Type B pancreatic cell (in vitro differentiated cells): ENCODE data around the gene CCNYL1. TPM values are rescaled to one million over a fixed set of nuclear protein-coding genes. Genes with fewer than 3 reads are reported as not detected.

Experiments
- DNase-seq: peaks from one replicate; pipeline ENCODE4 v3.0.0; 2021; ENCODE audit warnings: mixed read lengths; ENCODE audit not compliant: unreplicated experiment; ENCODE audit errors: extremely low spot score
- H3K27ac Mint-ChIP-seq: 2 replicates; pipeline ENCODE4 v1.8.0; 2021; ENCODE audit warnings: mild to moderate bottlenecking, mixed read lengths
- H3K27me3 Mint-ChIP-seq: 2 replicates; pipeline ENCODE4 v1.8.0; 2021; ENCODE audit warnings: mixed read lengths
- H3K36me3 Mint-ChIP-seq: 2 replicates; pipeline ENCODE4 v1.8.0; 2021; ENCODE audit warnings: mixed read lengths
- H3K4me1 Mint-ChIP-seq: one replicate; pipeline ENCODE4 v1.8.0; 2021; ENCODE audit warnings: mixed read lengths; ENCODE audit not compliant: unreplicated experiment
- H3K4me3 Mint-ChIP-seq: 2 replicates; pipeline ENCODE4 v1.8.0; 2021; ENCODE audit warnings: mild to moderate bottlenecking, mixed read lengths
- H3K9me3 Mint-ChIP-seq: 2 replicates; pipeline ENCODE4 v1.8.0; 2021; ENCODE audit warnings: mixed read lengths
- CTCF ChIP-seq: fragments of 200-600 bp; sonication (generic); conservative IDR thresholded peaks from 2 replicates; pipeline ENCODE4 v1.5.0; 2021; ENCODE audit warnings: antibody characterized with exemption, mild to moderate bottlenecking
- total RNA-seq: library from RNA; stranded (reverse); gene quantifications from 2 replicates; pipeline ENCODE4 v1.2.1, GENCODE V29; 2021; ENCODE audit warnings: low replicate concordance

Gene CCNYL1
- total RNA-seq, 1 donor from 2014 or later, result 20.8 TPM

- no peak overlapping the region for H3K4me3 Mint-ChIP-seq
- H3K9me3 Mint-ChIP-seq, result no peaks in the 10 kb centered on the region
- no peaks in the 10 kb centered on the region for H3K27me3 Mint-ChIP-seq
- no peaks in the 10 kb centered on the region for H3K4me1 Mint-ChIP-seq
- TF ChIP-seq CTCF, result no peak
- no peak overlapping the region for H3K27ac Mint-ChIP-seq
- H3K36me3 Mint-ChIP-seq, result no peaks in the 10 kb centered on the region
- DNase-seq, result no peak
Observed at GRCh38 chr2:207698301-207698700, 13.1 kb upstream of the CCNYL1 start.

- no peak for TF ChIP-seq CTCF
- no peaks in the 10 kb centered on the region for H3K27me3 Mint-ChIP-seq
- no peak for DNase-seq
- no peaks in the 10 kb centered on the region for H3K36me3 Mint-ChIP-seq
- no peaks in the 10 kb centered on the region for H3K9me3 Mint-ChIP-seq
- H3K27ac Mint-ChIP-seq, result peak overlapping the region; percentile 86
- no peaks in the 10 kb centered on the region for H3K4me1 Mint-ChIP-seq
- no peak overlapping the region for H3K4me3 Mint-ChIP-seq
Observed at GRCh38 chr2:207704078-207704477, 7.4 kb upstream of the CCNYL1 start.

GRCh38 chr2:207704671-207705070, 6.8 kb upstream of the CCNYL1 start:
- no peak for DNase-seq
- H3K27ac Mint-ChIP-seq, result peak overlapping the region; percentile 86
- no peaks in the 10 kb centered on the region for H3K36me3 Mint-ChIP-seq
- no peaks in the 10 kb centered on the region for H3K4me1 Mint-ChIP-seq
- TF ChIP-seq CTCF, result no peak
- H3K4me3 Mint-ChIP-seq, result no peak overlapping the region
- no peaks in the 10 kb centered on the region for H3K27me3 Mint-ChIP-seq
- no peaks in the 10 kb centered on the region for H3K9me3 Mint-ChIP-seq

- no peak for DNase-seq
- H3K27ac Mint-ChIP-seq, result peak overlapping the region; percentile 41
- TF ChIP-seq CTCF, result no peak
- H3K4me3 Mint-ChIP-seq, result peak overlapping the region; percentile 19
- H3K36me3 Mint-ChIP-seq, result no peaks in the 10 kb centered on the region
- H3K4me1 Mint-ChIP-seq, result peaks cover 5% of the 10 kb centered on the region
- H3K9me3 Mint-ChIP-seq, result no peaks in the 10 kb centered on the region
- H3K27me3 Mint-ChIP-seq, result no peaks in the 10 kb centered on the region
Observed at GRCh38 chr2:207706936-207707860, 4.2 kb upstream of the CCNYL1 start.

- peaks cover 14% of the 10 kb centered on the region for H3K4me1 Mint-ChIP-seq
- H3K4me3 Mint-ChIP-seq, result peak overlapping the region; percentile 96
- H3K36me3 Mint-ChIP-seq, result peaks cover 12% of the 10 kb centered on the region
- no peaks in the 10 kb centered on the region for H3K9me3 Mint-ChIP-seq
- peak overlapping the region; percentile 91 for H3K27ac Mint-ChIP-seq
- DNase-seq, result peak; percentile 73
- TF ChIP-seq CTCF, result no peak
- no peaks in the 10 kb centered on the region for H3K27me3 Mint-ChIP-seq
Observed at GRCh38 chr2:207711750-207712530, 500 bp downstream of the CCNYL1 start.
